SU-DHL-6 (cell line): Measurements from ENCODE around the gene TEX19.

Source experiments
- H2AFZ ChIP-seq: fragments of 200-600 bp; sonication (generic); 2 replicates; pipeline ENCODE4 v1.6.1; 2014; ENCODE audit warnings: low read depth, mild to moderate bottlenecking, moderate library complexity, mixed read lengths, antibody characterized with exemption, low read length; ENCODE audit not compliant: severe bottlenecking
- H3F3A ChIP-seq: fragments of 200-600 bp; shearing (Covaris generic); 2 replicates; pipeline ENCODE4 v1.6.0; 2016; ENCODE audit warnings: antibody characterized with exemption, mild to moderate bottlenecking; ENCODE audit not compliant: insufficient read depth
- H3K27ac ChIP-seq: fragments of 200-600 bp; sonication (generic); 2 replicates; pipeline ENCODE4 v1.5.1; 2016; ENCODE audit warnings: low read depth, mild to moderate bottlenecking, low read length, moderate library complexity, mixed read lengths
- H3K27me3 ChIP-seq: fragments of 200-600 bp; sonication (generic), shearing (Covaris generic); 2 replicates; pipeline ENCODE4 v1.6.0; 2014; ENCODE audit warnings: mild to moderate bottlenecking, low read length
- H3K36me3 ChIP-seq: fragments of 200-600 bp; sonication (generic); 2 replicates; pipeline ENCODE4 v1.6.1; 2014; ENCODE audit warnings: mild to moderate bottlenecking, low read length, mixed read lengths
- H3K4me2 ChIP-seq: fragments of 300-600, 200-600 bp; shearing (Covaris generic), sonication (generic); 2 replicates; pipeline ENCODE4 v1.6.0; 2014; ENCODE audit warnings: low read length, low read depth, mild to moderate bottlenecking; ENCODE audit not compliant: poor library complexity, severe bottlenecking
- H3K4me3 ChIP-seq: fragments of 200-600 bp; sonication (generic); 2 replicates; pipeline ENCODE4 v1.5.1; 2014; ENCODE audit warnings: antibody characterized with exemption, low read length, mild to moderate bottlenecking, mixed read lengths; ENCODE audit not compliant: insufficient read depth, poor library complexity, severe bottlenecking
- H3K79me2 ChIP-seq: fragments of 200-600 bp; sonication (generic); 2 replicates; pipeline ENCODE4 v1.6.1; 2014; ENCODE audit warnings: mild to moderate bottlenecking, low read length, moderate library complexity; ENCODE audit not compliant: insufficient read depth
- H3K9ac ChIP-seq: fragments of 200-600 bp; sonication (generic); 2 replicates; pipeline ENCODE4 v1.7.0; 2014; ENCODE audit warnings: mild to moderate bottlenecking, low read length
- H3K9me2 ChIP-seq: fragments of 200-600 bp; sonication (generic); replicated peaks from 2 replicates; pipeline ENCODE4 v1.6.1; 2014; ENCODE audit warnings: low read length; ENCODE audit not compliant: insufficient read depth
- H3K9me3 ChIP-seq: fragments of 200-600 bp; sonication (generic); 2 replicates; pipeline ENCODE4 v1.6.1; 2014; ENCODE audit warnings: low read length, mixed read lengths; ENCODE audit not compliant: insufficient read depth
- H4K20me1 ChIP-seq: fragments of 200-600 bp; sonication (generic); 2 replicates; pipeline ENCODE4 v1.6.1; 2014; ENCODE audit warnings: low read depth, mild to moderate bottlenecking, antibody characterized with exemption, low read length, moderate library complexity, mixed read lengths
- CTCF ChIP-seq: fragments of 200-600 bp; sonication (generic); IDR thresholded peaks from one replicate; pipeline ENCODE4 v1.5.1; 2017; ENCODE audit warnings: antibody characterized with exemption, mild to moderate bottlenecking, low read length, moderate library complexity; ENCODE audit not compliant: insufficient read depth, poor library complexity, severe bottlenecking
- EZH2phosphoT487 ChIP-seq: fragments of 200-600 bp; sonication (generic), shearing (Covaris generic); conservative IDR thresholded peaks from 2 replicates; pipeline ENCODE4 v1.6.1; 2018; ENCODE audit warnings: mild to moderate bottlenecking, antibody characterized with exemption, low read length, moderate library complexity, mixed read lengths

Gene TEX19

GRCh38 chr17:82327757-82328140 is 31.3 kb upstream of the TEX19 start:
- H3K9me3 ChIP-seq = no peaks in the 10 kb centered on the region
- no peak overlapping the region for H3K9ac ChIP-seq
- no peaks in the 10 kb centered on the region for H3K9me2 ChIP-seq
- H4K20me1 ChIP-seq = no peaks in the 10 kb centered on the region
- no peak overlapping the region for H3K4me3 ChIP-seq
- H3F3A ChIP-seq = no peaks in the 10 kb centered on the region
- H2AFZ ChIP-seq = no peak overlapping the region
- H3K27ac ChIP-seq = no peak overlapping the region
- H3K79me2 ChIP-seq = no peaks in the 10 kb centered on the region
- H3K27me3 ChIP-seq = no peaks in the 10 kb centered on the region
- no peak for TF ChIP-seq CTCF
- no peak for TF ChIP-seq EZH2phosphoT487
- no peaks in the 10 kb centered on the region for H3K36me3 ChIP-seq
- H3K4me2 ChIP-seq = no peak overlapping the region

DNA sequence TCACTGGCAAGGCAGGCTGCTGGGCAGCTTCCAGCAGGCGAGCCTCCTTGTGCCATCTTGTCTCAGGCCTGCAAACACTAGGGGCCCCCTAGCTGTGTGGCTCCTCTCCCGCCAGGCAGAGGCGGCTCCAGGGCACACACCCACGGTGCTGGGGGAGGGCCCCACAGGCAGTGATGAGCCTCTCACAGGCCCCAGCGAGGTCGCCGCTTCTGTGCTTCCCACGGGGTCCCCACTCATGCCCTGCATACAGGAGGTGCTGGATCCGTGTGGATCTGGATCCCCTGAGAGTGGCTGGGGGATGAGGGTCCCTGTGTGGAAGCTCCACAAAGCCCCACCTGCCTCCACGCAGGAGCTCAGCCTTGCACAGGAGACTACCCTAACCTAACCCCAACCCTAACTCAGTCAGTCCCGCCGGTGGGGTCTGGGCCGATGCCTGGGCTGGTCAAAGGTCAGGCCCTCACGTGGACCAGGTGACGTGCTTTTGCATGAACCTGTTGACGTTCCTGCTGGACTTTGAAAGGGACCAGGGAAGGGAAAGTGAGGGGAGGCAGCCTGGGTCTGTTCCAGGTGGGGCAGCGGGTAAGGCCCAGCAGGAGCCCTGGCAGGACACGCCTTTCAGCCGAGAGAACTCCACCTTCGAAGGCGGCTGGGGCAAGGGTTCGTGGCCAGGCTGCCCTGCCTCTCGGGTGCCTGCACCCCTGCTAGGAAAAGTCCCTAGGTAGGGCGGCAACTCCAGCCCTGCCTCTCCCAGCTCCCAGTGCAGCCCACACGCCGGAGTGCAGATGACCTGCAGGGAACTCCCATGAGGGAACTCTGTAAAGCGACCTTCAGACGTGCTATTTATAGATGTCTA is 30.7 kb upstream of the TEX19 start:
- Histone ChIP-seq H3K9me3 (no peaks in the 10 kb centered on the region), H3K27ac (no peak overlapping the region), H4K20me1 (no peaks in the 10 kb centered on the region), H3K27me3 (no peaks in the 10 kb centered on the region), H3K36me3 (no peaks in the 10 kb centered on the region), H3K4me2 (no peak overlapping the region), H3K79me2 (no peaks in the 10 kb centered on the region), H3F3A (no peaks in the 10 kb centered on the region), H3K9ac (no peak overlapping the region), H3K9me2 (no peaks in the 10 kb centered on the region), H2AFZ (no peak overlapping the region), H3K4me3 (no peak overlapping the region)
- TF ChIP-seq EZH2phosphoT487 (no peak), CTCF (no peak)

DNA sequence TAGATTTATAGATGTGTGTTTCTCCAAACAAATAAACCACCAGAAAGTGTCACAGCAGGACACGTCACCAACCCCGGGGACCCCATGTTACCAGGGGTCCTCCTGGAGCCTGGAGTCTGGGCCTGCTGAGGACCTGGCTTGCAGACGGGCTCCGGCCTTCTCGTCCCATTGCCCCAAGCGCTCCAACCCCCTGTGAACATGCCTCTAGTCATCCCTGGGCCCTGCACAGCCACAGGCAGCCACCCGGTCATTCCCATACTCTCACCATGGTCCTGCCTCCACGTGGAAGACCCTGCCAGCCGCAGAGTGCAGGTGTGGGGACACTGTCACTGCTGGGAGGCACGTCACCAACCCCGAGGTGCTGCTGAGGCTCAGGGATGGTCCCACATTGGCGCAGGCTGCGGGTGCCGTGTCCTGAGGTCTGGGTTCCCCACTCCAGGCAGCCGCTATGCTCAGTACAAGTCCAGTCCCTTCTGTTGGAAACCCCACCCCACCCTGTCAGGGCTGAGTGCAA is 30.0 kb upstream of the TEX19 start:
- no peaks in the 10 kb centered on the region for H3K36me3 ChIP-seq
- no peak overlapping the region for H3K4me3 ChIP-seq
- H3K9ac ChIP-seq = no peak overlapping the region
- H3K27ac ChIP-seq = no peak overlapping the region
- H3K79me2 ChIP-seq = no peaks in the 10 kb centered on the region
- H3K27me3 ChIP-seq = no peaks in the 10 kb centered on the region
- no peaks in the 10 kb centered on the region for H4K20me1 ChIP-seq
- H3F3A ChIP-seq = no peaks in the 10 kb centered on the region
- no peak for TF ChIP-seq EZH2phosphoT487
- TF ChIP-seq CTCF = no peak
- H3K4me2 ChIP-seq = no peak overlapping the region
- H3K9me2 ChIP-seq = no peaks in the 10 kb centered on the region
- H2AFZ ChIP-seq = no peak overlapping the region
- no peaks in the 10 kb centered on the region for H3K9me3 ChIP-seq
